Measurements from ENCODE around the gene YJEFN3.

YJEFN3 gene

DNA sequence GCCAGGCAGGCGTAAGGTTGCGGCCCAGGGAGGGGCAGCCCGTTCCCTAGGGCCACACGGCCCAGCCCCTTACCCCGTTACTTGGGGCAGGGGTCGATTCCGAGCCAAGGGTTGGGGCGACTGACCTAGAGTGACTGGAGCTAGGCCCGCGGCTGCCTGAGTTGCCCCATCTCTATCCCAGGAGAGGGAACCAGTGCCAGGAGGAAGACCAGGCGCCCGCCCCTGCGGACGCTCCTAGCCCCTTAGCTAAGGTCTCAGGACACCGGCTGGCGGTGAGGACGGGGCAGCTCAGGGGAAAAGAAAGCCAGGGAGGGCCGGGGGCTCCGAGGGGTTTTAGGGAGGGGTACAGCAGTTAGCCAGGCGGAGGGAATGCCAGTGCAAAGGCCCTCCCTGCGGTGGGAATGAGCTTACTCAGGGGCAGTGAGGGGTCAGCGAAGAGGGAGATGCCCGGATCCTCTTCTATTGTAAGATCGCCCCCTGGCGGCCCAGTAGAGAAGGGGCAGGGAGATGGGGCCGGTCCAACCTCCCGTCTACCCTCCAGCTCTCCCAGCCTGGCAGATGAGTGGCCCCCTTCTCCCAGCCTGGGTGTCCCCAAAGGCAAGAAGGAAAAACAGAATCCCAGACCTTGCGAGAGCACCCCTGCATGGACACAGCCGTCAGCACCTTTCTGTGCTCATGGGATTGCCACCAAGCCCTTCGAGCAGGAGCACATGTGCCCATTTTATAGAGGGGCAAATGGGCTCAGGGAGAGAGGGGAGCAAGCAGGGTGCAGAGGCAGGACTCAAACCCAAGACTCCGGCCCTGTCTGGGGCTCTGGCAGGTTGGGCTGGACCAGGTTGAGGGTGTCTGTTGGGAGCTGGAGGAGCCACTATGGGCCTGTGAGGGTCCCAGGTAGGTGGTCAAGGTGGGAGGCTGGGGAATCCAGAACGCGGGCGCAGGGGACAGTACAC is 25.6 kb downstream of the YJEFN3 start:
- no peak for DNase-seq (ENCODE audit: low spot score)

DNA sequence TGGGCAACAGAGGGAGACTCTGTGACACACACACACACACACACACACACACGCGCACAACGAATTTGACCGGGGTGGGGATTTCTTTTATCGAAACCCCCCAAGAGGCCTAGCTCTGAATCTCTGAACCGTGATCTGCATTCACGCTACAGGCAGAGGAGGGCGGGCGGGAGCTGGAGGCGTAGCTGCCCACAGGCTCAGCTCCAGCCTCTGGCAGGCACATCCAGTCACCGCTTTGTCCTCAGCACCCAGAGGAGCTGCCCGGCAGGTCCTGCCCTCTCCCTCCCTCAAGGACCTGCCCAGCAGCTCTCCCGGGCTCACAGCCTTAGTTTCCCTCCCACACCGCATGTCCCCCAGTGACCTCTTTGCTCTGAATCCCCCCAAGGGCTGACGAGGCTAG is 29.3 kb downstream of the YJEFN3 start:
- DNase-seq (ENCODE audit: low spot score) = no peak

DNA sequence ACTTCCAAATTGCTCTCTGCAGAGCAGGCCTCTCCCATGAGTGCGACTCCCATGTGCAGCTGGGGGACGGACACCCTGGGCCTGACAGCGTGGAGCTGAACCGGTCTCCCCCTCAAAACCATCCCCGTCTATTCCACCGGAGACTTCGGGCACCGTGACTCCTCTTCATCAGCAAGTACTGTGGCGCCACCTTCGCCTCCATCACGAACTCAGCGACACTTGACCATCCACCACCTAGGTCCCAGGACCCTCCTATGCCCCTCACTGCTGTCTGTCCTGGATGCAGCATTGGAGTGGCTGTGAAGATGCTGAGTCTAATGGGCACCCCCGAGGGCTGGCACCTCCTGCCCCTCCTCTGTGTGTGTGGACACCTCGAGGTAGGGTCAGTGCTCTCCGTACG is 29.9 kb downstream of the YJEFN3 start:
- DNase-seq (ENCODE audit: low spot score) = no peak

DNA sequence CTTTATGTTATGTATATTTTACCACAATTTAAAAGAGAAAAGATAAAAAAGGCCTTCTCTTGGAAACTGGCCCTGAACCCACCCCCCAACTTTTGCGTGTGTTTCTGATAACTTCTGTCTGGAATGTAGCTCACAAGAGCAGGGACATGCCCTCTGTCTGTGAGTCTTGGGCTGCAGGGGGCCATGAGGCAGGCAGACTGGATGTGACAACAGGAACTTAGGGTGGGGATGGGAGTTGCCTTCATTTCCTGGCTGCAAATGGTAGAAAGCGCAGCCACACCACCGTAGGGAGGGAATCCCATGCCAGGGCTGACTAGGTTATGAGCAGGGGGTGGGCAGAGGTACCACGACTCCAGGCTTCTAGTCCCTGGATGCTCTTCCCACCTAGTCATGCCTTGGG is 31.2 kb downstream of the YJEFN3 start:
- DNase-seq (ENCODE audit: low spot score) = no peak

DNA sequence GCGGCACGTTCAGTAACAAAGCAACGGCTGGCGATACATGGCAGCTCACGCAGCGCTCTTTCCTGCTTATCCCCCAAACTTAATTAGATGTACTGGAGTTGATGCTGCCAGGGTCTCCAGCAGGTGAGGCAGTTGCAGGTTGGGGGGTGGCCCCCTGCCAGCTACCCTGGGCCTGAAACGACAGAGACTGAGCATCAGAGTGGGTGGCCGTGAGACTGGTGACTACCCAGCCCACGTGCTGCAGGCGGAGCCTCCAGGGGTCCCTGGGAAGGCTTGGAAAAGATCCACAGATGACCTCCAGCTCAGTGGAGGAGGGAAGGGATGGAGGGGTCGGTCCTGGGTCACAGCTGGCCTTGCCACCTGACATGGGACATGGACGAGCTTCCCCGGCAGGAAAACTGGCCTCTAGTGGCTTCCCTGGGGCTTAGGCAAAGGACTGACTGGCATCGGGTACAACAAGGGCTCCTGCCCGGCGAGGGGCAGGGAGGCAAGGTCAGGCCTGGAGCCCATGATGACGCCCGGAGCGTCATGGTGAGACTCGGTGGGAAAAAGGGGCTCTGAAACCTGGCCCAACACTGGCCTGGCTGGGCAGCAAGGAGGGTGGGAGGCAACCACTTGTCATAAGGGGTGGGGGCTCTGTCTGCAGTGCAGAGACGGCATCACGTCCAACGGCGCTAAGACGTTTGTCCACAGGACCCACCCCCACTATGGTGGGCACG is 33.4 kb downstream of the YJEFN3 start:
- DNase-seq (ENCODE audit: low spot score) = no peak

DNA sequence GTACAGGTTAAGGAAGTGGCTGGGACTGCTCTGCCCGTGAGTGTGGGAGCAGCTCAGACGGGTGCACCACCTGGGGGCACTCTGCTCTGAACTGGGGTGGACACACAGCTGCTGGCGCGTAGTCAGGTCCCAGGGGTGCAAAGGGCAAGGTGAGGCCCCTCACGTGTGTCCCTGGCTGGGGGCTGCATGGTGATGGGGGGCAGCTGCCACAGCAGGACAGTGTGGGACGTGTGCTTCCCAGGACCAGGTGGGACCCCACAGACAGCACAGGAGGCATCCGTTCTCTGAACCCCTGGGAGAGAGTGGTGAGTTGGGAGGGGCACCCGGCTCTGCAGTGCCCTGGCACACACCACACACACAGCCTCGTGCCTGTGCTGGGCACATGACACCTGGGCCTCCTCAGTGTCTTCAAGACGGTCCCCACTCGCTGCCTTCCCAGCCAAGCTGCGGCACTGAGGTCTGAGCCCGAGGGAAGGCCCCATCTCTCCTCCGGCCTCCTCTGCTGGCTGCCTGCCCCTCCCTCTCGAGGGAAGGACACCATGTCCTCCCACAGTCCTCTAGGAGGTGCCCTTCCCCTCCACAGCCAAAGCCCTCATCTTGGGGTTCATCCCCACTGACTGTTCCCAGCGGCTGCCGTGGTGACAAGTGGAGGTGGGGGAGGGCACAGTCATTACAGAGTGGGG is 34.1 kb downstream of the YJEFN3 start:
- no peak for DNase-seq (ENCODE audit: low spot score)

DNA sequence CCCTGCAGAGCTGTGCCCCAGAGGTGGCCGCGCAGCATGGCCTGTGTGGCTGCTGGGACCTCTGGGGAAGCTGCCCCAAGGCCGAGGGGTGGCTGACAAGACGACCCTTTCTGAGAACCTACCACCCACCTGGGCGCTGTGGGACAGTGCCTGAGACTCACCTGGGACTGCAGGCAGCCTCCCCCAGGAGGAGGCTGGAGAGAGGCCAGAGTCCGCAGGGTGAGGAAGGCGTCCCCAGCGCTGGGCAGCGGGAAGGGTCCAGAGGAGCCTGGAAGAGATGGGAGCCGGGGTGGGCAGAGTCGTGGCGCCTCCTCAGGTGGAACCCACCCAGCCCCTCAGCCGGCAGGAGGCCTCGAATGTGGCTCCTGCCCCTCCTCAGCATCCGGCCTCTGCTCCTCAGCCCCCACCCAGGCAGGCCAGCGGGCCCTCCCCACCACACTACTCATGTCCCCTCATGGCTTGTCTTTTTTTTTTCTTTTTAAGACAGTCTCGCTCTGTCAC is 34.7 kb downstream of the YJEFN3 start:
- DNase-seq (ENCODE audit: low spot score) = no peak

DNA sequence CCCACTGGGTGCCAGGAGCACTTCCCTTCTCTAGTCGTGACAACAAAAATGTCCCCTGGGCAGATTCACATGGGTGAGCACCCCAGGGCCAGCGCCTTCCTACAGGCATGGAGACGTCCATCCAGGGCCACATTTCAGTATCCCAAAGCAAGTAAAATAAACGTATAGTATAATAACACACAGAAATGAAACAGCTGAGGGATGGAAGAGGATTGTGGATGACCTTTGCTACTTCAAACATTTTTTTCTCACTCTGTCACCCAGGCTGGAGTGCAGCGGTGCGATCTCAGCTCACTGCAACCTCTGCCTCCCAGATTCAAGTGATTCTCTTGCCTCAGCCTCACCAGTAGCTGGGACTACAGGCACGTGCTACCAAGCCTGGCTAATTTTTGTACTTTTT is 37.6 kb downstream of the YJEFN3 start:
- no peak for DNase-seq (ENCODE audit: low spot score)

DNA sequence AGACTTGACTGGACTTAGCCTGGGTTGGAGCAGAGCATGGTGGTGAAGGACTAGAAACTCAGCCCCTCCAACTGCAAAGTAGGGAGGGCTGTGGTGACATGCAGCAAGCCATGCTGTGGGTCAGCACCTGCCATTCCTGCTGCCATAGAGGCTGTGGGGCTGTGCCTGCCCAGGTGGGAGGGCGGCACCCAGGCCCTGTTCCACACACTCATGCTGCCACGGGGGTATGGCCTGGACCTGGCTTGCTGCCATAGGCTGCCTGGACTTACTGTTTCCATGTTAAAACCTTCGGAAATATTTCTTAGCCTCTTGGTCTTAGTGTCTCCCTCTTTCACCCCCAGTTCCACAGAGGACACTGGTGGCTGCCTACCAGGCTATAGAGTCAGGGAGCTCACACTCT is 38.7 kb downstream of the YJEFN3 start:
- no peak for DNase-seq (ENCODE audit: low spot score)

DNA sequence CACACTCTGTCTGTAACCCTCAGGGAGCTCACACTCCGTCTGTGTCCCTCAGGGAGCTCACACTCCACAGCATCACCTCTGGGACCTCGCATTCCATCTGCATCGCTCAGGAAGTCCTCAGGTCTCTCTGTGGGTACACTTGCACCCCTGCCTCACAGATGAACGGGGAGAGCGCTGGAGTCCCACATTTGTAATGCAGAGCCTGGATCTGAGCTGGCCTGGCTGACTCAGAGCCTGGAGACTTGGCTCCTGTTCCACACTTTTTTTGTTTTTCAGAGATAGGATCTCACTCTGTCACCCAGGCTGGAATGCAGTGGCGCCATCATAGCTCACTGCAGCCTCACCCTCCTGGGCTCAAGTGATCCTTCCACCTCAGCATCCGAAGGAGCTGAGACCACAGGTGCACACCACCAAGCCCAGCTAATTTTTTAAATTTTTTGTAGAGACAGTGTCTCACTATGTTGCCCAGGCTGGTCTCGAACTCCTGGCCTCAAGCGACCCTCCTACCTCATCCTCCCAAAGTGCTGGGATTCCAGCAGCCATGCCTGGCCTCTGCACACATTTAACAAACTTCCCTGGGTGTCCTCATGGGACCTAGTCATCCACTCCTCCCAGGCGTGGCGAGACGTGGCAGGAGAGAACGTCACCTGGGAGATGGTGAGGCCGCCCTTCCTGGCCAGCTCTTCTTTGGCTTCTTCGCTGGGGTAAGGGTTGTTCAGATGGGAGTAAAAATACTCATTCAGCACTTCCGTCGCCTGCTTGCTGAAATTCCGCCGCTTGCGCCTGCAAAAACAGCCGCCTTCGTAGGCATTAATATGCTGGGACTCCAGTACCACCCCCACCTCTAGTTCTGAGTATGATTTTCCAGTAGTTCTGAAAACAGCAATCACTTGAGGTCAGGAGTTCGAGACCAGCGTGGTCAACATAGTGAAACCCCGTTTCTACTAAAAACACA is 40.4 kb downstream of the YJEFN3 start:
- no peak for DNase-seq (ENCODE audit: low spot score)

DNA sequence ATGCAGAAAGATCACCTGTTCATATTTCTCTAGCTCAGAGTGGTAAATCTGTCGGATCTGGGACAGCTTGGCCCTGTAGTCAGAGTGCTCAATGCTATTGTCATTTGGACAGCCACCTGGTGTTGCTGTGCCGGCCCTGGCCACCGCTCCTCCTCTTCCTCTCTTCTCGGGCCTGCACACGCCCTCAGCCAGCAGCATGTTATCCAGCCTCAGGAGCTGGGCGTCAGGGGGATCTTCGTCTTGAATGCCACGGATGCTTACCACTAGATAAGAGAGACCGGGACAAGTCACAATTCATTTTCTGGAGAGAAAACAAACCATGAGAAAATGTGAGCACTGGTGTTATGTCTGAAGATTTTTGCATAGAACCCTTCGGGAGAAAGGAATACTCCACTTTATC is 41.9 kb downstream of the YJEFN3 start:
- no peak for DNase-seq (ENCODE audit: low spot score)

DNA sequence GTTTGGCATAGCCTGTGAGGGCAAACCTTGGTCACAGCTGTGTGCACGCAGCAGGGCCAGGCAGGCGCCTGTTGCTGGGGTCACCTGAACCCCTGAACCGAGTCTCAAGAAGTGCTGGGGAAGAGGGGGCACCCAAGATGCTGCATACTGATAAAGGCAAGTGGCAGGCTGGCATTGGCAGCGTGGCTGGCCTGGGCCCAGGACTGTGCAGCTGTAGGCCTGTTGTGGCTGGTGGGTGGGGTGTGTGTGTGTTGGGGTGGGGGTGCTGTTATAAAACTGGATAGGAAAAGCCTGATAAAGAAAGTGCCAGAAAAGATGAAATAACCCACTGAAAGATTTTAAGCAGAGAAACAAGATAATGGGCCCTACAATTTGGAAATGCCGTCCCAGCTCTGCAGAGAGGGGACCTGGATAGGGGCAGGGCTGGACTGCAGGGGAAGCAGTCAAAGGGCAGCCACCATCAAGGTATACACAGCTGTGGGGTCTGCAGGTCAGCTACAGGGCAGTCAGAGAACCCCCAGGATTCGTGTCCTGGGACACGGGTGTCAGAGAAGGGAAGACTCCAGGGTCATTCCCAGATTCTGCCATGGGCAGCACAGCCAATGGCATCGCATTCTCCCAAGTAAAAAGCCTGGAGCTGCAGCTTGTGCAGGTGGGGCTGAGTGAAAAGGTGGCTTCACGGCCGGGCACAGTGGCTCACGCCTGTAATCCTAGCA is 42.5 kb downstream of the YJEFN3 start:
- no peak for DNase-seq (ENCODE audit: low spot score)

DNA sequence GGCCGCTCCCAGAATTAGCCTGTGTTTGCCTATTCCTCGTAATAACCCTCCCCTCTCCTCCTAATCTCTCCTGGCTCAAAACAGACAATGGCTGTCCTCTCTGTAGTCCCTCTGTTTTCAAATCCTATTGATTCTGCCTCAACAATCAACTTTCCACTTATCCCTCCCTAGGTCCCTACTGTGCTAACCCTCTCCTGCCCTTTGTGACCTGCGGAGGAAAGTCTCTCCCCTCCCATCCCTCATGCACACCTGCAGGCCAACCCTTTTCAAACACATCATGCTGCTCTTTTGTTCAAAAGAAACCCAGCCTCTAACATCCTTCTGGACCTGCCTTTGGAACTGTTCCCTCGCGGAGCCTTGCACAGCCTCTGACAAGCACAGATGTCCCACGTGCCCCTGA is 46.7 kb downstream of the YJEFN3 start:
- DNase-seq (ENCODE audit: low spot score) = no peak

DNA sequence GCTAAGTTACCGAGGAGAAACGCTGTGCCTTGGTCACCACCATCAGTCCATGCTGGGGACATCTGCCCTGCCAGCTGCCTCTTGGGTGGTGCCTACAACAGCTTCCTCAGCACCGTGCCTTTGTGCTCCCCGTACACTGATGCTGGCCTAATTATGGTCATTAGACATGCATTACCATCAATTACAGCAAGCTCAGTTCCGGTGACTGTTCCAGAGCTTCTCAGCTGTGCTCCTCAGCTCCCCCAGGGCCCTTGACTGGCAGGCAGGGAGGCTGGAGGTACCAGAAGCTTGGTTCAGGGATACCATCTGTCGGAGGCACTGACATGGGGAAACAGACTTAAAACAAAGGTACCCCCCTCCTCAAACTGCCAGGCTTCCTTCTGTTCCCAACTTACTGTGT is 49.5 kb downstream of the YJEFN3 start:
- DNase-seq (ENCODE audit: low spot score) = no peak

DNA sequence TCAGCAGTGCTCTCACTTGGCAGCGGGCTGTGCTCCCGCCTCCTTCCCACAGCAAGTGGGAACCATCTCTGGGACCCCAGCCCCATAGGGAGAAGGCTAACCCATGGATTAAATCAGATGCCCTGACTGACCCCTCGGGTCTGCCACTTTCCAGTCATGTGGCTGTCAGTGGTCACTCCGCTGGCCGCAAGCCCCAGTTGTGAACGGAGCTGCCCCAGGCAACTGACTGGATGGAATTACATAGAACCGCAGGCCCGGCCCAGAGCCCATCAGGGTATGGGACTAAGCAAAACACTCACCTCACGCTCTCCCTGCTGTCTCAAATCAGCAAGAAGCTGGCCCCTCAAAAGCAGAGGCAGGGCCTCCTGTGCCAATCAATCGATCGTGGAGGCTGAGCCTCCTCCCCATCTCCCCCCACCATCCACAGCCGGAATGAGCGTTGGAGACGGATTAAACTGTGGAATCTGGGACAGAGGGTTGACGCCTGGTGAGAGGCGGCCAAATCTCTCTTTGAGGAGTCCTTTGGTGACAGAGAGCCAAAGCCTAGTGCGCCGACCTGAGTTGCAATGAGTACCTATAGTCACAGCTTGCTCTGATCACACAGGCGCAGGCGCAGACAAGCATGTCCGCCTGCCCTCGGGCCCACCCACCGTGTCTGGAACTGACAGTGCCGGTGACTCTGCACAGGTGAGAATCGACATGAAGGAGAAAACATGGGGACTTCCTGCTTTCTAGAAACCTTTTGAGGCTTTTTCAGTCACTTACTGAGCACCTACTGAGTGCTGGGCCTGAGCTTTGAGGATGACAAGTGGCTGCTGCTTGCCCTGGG is 51.0 kb downstream of the YJEFN3 start:
- DNase-seq (ENCODE audit: low spot score) = no peak

DNA sequence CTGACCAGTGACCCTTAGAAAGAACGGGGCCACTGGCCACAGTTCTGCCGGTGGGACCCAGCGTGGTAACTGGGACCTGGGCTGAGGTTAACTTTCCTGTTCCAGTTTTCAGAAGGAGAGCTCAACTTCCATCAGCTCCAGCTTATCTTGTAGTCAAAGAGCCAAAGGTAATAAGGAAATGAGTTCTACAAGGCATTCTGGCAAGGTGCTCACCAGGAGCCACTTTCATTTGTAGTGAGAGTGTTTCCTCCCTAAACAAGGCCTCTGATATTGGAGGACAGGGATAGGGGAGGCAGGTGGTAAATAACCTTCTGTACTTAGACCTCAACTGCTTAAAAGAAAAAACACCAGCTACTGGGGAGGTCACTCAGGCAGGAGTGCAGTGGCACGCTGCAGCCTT is 51.7 kb downstream of the YJEFN3 start:
- no peak for DNase-seq (ENCODE audit: low spot score)

DNA sequence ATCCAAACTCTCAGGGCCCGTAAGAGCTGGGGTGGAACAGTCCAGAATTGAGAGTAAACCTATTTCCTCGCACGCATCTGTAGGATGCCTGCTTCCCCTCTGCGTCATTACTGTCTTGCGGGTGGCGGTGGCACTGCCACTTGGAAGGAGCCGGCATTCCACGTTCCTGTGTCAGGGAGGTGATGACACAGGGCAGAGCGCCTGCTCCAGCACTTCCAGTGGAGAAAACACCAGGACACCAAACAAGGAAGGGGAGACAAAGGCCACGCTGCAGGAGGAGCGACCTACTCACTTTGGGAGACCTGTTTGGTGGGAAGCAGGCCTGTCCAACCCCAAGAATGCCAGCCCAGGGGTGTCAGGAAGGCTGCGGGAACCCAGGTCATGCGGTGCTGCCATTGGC is 52.7 kb downstream of the YJEFN3 start:
- no peak for DNase-seq (ENCODE audit: low spot score)

DNA sequence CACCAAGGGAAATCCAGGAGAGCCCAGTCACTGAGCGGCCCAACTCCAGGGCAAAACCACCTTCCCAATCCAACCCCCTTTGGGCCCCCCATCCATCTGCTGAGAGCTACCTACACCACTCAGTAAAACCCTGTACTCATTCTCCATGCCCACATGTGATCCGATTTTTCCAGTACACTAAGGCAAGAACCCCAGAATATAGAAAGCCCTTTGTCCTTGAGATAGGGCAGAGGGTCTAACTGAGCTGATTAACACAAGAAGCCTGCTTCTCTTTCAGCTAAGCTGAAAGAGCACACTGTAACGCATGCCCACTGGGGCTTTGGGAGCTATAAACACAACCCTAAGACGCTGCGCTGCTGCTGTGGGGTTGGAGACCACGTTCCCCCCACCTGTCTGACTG is 53.8 kb downstream of the YJEFN3 start:
- no peak for DNase-seq (ENCODE audit: low spot score)

DNA sequence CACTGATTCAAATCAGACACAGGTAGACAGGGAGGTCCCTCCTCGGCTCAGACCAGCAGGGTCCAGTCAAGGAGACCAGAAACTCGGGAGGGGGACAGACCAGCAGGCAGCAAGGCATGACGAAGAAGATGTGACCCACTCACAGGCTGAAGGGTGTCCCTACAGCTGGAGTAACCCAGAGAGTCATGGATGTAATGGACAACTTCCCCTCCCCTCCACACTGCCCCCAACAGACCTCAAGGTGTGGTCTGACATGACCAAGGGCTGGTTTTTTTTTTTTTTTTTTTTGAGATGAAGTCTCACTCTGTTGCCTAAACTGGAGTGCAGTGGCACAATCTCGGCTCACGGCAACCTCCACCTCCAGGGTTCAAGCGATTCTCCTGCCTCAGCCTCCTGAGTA is 55.6 kb downstream of the YJEFN3 start:
- no peak for DNase-seq (ENCODE audit: low spot score)
